ENCODE results near the gene DIO1.

GRCh38 chr1:53902235-53903138 lies 8.5 kb downstream of the DIO1 start:
- TF ChIP-seq CTCF (IDR thresholded peaks at IDR 0.05) (no peak), POLR2A (IDR thresholded peaks at IDR 0.05; ENCODE audit: low read depth) (no peak)

Measured in esophagus muscularis mucosa (tissue), 3 donors.